Measurements from ENCODE around the gene SNX32.

- TF ChIP-seq CTCF (IDR thresholded peaks at IDR 0.05), result peak in 10 of 12 donors; percentile 23 to 67 (median 52)
- peak in 1 of 2 donors; percentile 46 for TF ChIP-seq POLR2A (IDR thresholded peaks at IDR 0.05)
These were observed 57.7 kb downstream of the SNX32 start for GRCh38 chr11:65891219-65892136.
